Neuronal stem cell (in vitro differentiated cells): ENCODE results near the gene ITGAE.
A peak's percentile ranks its signal among the peaks of the same experiment; 100 is the strongest.

Source experiments
- DNase-seq: peaks from one replicate; pipeline ENCODE4 v3.0.0-alpha.2; 2013; ENCODE audit warnings: low spot score
- H2AFZ ChIP-seq: one replicate; pipeline ENCODE4 v1.6.1; 2013; ENCODE audit warnings: mild to moderate bottlenecking, low read length, inconsistent platforms
- H2AK5ac ChIP-seq: 2 replicates; pipeline ENCODE4 v1.6.1; 2013; ENCODE audit warnings: low read depth, mild to moderate bottlenecking, inconsistent platforms, low read length, moderate library complexity, mixed read lengths
- H2BK120ac ChIP-seq: 2 replicates; pipeline ENCODE4 v1.6.1; 2013; ENCODE audit warnings: low read depth, mild to moderate bottlenecking, inconsistent platforms, low read length, moderate library complexity, mixed read lengths
- H2BK12ac ChIP-seq: one replicate; pipeline ENCODE4 v1.6.1; 2013; ENCODE audit warnings: low read length, inconsistent platforms
- H2BK15ac ChIP-seq: 2 replicates; pipeline ENCODE4 v1.6.1; 2013; ENCODE audit warnings: mild to moderate bottlenecking, low read length, inconsistent platforms, mixed read lengths
- H2BK5ac ChIP-seq: one replicate; pipeline ENCODE4 v1.6.1; 2013; ENCODE audit warnings: inconsistent platforms, mild to moderate bottlenecking, low read length, moderate library complexity
- H3K14ac ChIP-seq: one replicate; pipeline ENCODE4 v1.6.1; 2013; ENCODE audit warnings: low read length, inconsistent platforms
- H3K18ac ChIP-seq: 2 replicates; pipeline ENCODE4 v1.6.1; 2013; ENCODE audit warnings: low read length, inconsistent platforms
- H3K23ac ChIP-seq: 2 replicates; pipeline ENCODE4 v1.6.1; 2013; ENCODE audit warnings: low read depth, mild to moderate bottlenecking, mixed read lengths, low read length, inconsistent platforms; ENCODE audit not compliant: poor library complexity
- H3K27ac ChIP-seq: replicated peaks from 3 replicates; pipeline ENCODE4 v1.5.1; 2013; ENCODE audit warnings: low read length, inconsistent platforms
- H3K27me3 ChIP-seq, 3 experiments: 2 replicates each; pipeline ENCODE4 v1.6.1; 2013; ENCODE audit warnings: low read length in 3 of 3, mild to moderate bottlenecking in 2 of 3, inconsistent platforms in 1 of 3, low read depth in 1 of 3, mixed read lengths in 1 of 3, moderate library complexity in 1 of 3; ENCODE audit not compliant: control insufficient read depth in 3 of 3, insufficient read depth in 3 of 3
- H3K36me3 ChIP-seq, 2 donors: replicated peaks in 1 of 2; 2 replicates each; pipeline ENCODE4 v1.6.1; 2013; ENCODE audit warnings: low read length in 2 of 2; ENCODE audit not compliant: control insufficient read depth in 2 of 2, insufficient read depth in 2 of 2
- H3K4ac ChIP-seq: 2 replicates; pipeline ENCODE4 v1.6.1; 2013; ENCODE audit warnings: inconsistent platforms, mild to moderate bottlenecking, low read length, moderate library complexity
- H3K4me1 ChIP-seq, 2 donors: 1 replicate in 1 of 2; 2 replicates in 1 of 2; pipeline ENCODE4 v1.6.1; 2013; ENCODE audit warnings: low read length in 2 of 2, low read depth in 1 of 2; ENCODE audit not compliant: control insufficient read depth in 2 of 2, insufficient read depth in 1 of 2
- H3K4me2 ChIP-seq: one replicate; pipeline ENCODE4 v1.6.1; 2013; ENCODE audit warnings: mild to moderate bottlenecking, low read length, inconsistent platforms; ENCODE audit not compliant: insufficient read depth, poor library complexity, severe bottlenecking
- H3K4me3 ChIP-seq, 2 donors: 2 replicates each; pipeline ENCODE4 v1.5.1; 2013; ENCODE audit warnings: low read length in 2 of 2, mild to moderate bottlenecking in 2 of 2, inconsistent platforms in 1 of 2, moderate library complexity in 1 of 2
- H3K79me1 ChIP-seq: one replicate; pipeline ENCODE4 v1.6.1; 2013; ENCODE audit warnings: low read depth, mild to moderate bottlenecking, inconsistent platforms, low read length, moderate library complexity
- H3K9ac ChIP-seq: one replicate; pipeline ENCODE4 v1.6.1; 2013; ENCODE audit warnings: mild to moderate bottlenecking, low read depth, low read length, inconsistent platforms; ENCODE audit not compliant: poor library complexity
- H3K9me3 ChIP-seq, 2 donors: replicated peaks in 1 of 2; 2 replicates each; pipeline versions ENCODE3 to v1.6.1; 2013; ENCODE audit warnings: low read length in 2 of 2, mild to moderate bottlenecking in 2 of 2, inconsistent platforms in 1 of 2, low read depth in 1 of 2, mixed read lengths in 1 of 2, moderate library complexity in 1 of 2; ENCODE audit not compliant: control insufficient read depth in 2 of 2, insufficient read depth in 1 of 2
- H4K8ac ChIP-seq: one replicate; pipeline ENCODE4 v1.6.1; 2013; ENCODE audit warnings: low read depth, mild to moderate bottlenecking, inconsistent platforms, low read length, moderate library complexity
- H4K91ac ChIP-seq: one replicate; pipeline ENCODE4 v1.6.1; 2013; ENCODE audit warnings: low read length, low read depth, mild to moderate bottlenecking, inconsistent platforms; ENCODE audit not compliant: poor library complexity
- WGBS, 2 donors: extraction: QIAGEN DNeasy Blood & Tissue Kit; methylation state at CpG; one replicate each; pipeline ENCODE4 v1.1.7; 2013; ENCODE audit warnings: missing lambda C conversion rate in 2 of 2, mixed read lengths in 1 of 2; ENCODE audit not compliant: insufficient read length in 2 of 2, insufficient replicate concordance in 1 of 2; ENCODE audit errors: extremely low coverage in 2 of 2; 5-methylcytosine and 5-hydroxymethylcytosine counted together

Gene ITGAE

GRCh38 chr17:3669085-3669347 lies 132.0 kb downstream of the ITGAE start:
- peak overlapping the region; percentile 94 to 97 for H3K4me3 ChIP-seq
- no peak overlapping the region for H4K91ac ChIP-seq
- H3K27ac ChIP-seq = no peak overlapping the region
- peak overlapping the region; percentile 93 for H2BK5ac ChIP-seq
- peak overlapping the region; percentile 98 for H3K23ac ChIP-seq
- peaks cover 9 to 12% of the 10 kb centered on the region in 2 donors for H3K4me1 ChIP-seq
- peak overlapping the region; percentile 93 for H3K18ac ChIP-seq
- H2AFZ ChIP-seq = peak overlapping the region; percentile 93
- peak overlapping the region; percentile 95 for H2AK5ac ChIP-seq
- peak overlapping the region; percentile 72 for H3K4me2 ChIP-seq
- no peak overlapping the region for H2BK12ac ChIP-seq
- peak overlapping the region; percentile 94 for H3K14ac ChIP-seq
- no peaks in the 10 kb centered on the region for H3K27me3 ChIP-seq
- H3K79me1 ChIP-seq = peaks cover 13% of the 10 kb centered on the region
- no peak for DNase-seq
- no peak overlapping the region for H2BK15ac ChIP-seq
- H3K9ac ChIP-seq = peak overlapping the region; percentile 98
- H3K4ac ChIP-seq = peak overlapping the region; percentile 96
- peaks cover 8 to 30% of the 10 kb centered on the region in 2 donors for H3K36me3 ChIP-seq
- no CpG with 5 or more reads among the region's 32 CpGs for WGBS, 2 donors
- peak overlapping the region; percentile 76 for H4K8ac ChIP-seq
- H3K9me3 ChIP-seq = no peaks in the 10 kb centered on the region
- H2BK120ac ChIP-seq = no peak overlapping the region

- peak; percentile 99 for DNase-seq
- Histone ChIP-seq H4K91ac (no peak within 1 kb of the TSS), H3K27me3 (no peaks in the 10 kb centered on the region), H3K9ac (peak within 1 kb of the TSS; percentile 98), H2BK120ac (no peak within 1 kb of the TSS), H2BK15ac (no peak within 1 kb of the TSS), H3K18ac (peak within 1 kb of the TSS; percentile 99), H3K36me3 (peaks cover 9 to 36% of the 10 kb centered on the region in 2 donors), H3K4me3 (peak within 1 kb of the TSS; percentile 94 to 97), H2AFZ (peak within 1 kb of the TSS; percentile 100), H2AK5ac (peak within 1 kb of the TSS; percentile 95), H3K4me2 (peak within 1 kb of the TSS; percentile 97), H3K14ac (peak within 1 kb of the TSS; percentile 94), H4K8ac (peak within 1 kb of the TSS; percentile 76), H2BK12ac (peak within 1 kb of the TSS; percentile 64), H3K4ac (peak within 1 kb of the TSS; percentile 96), H2BK5ac (peak within 1 kb of the TSS; percentile 99), H3K9me3 (no peaks in the 10 kb centered on the region), H3K4me1 (peaks cover 9% of the 10 kb centered on the region in 2 donors), H3K27ac (peak within 1 kb of the TSS; percentile 99), H3K79me1 (peaks cover 13% of the 10 kb centered on the region), H3K23ac (peak within 1 kb of the TSS; percentile 98)
- no CpG with 5 or more reads among the region's 89 CpGs for WGBS, 2 donors
These were observed 132.5 kb downstream of the ITGAE start, which contains the start of the genes EMC6 and TAX1BP3 for GRCh38 chr17:3668279-3669084. TSS of gene EMC6 (plus strand) at chr17:3668812. CDS start at chr17:3669147, 335 bp downstream. TSS of gene TAX1BP3 (minus strand) at chr17:3668578. CDS start at chr17:3668526, 52 bp downstream.

- Histone ChIP-seq H2AFZ (peak overlapping the region; percentile 100), H3K9me3 (no peaks in the 10 kb centered on the region), H3K4me1 (peaks cover 9 to 14% of the 10 kb centered on the region in 2 donors), H3K27ac (peak overlapping the region; percentile 99), H3K4ac (peak overlapping the region; percentile 72), H4K8ac (no peak overlapping the region), H2BK15ac (no peak overlapping the region), H2AK5ac (peak overlapping the region; percentile 90), H3K9ac (peak overlapping the region; percentile 94), H3K18ac (peak overlapping the region; percentile 99), H3K14ac (peak overlapping the region; percentile 84), H2BK120ac (no peak overlapping the region), H4K91ac (no peak overlapping the region), H2BK5ac (peak overlapping the region; percentile 99), H3K4me2 (peak overlapping the region; percentile 97), H3K23ac (peak overlapping the region; percentile 98), H3K27me3 (no peaks in the 10 kb centered on the region), H3K4me3 (peak overlapping the region; percentile 94 to 97), H2BK12ac (peak overlapping the region; percentile 64), H3K79me1 (peaks cover 13% of the 10 kb centered on the region), H3K36me3 (peaks cover 9 to 43% of the 10 kb centered on the region in 2 donors)
- DNase-seq = no peak
- WGBS, 2 donors = no CpG with 5 or more reads among the region's 39 CpGs
These were observed 133.4 kb downstream of the ITGAE start for GRCh38 chr17:3667366-3668278.
